ENCODE data around the gene UBALD1.

DNA sequence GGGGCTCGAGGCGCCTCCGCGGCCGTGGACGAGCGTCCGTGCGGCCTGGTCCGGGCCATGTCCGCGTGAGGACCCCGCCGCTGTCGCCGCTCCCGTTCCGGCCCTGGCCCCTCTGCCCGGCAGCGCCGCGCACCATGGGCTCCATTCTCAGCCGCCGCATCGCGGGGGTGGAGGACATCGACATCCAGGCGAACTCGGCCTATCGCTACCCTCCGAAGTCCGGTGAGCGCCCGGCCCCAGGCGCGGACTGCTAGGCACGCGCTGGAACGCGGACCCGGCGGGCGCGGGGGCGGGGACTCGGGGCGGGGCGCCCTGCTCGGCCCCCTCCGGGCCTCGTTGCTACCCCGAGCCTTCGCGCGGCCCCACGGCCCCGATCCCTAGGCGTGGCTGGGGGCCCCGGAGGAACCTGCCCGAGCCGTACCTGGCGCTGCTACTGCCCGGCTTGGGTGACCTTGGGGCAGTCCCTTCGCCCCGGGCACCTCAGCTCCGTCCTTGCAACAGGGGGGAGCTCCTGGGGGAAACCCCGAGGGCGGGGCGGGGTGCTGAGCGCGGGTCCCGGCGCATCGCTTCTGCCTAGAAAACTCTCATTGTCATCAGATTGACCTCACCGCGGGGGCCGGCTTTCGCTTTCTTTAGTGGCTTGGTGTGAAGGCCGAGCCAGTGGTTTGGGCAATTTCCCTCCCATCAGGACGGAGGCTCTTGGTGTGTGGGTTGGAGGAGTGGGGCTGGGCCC, 10.3 kb upstream of the UBALD1 start:
- TF ChIP-seq POLR2AphosphoS5 (IDR thresholded peaks at IDR 0.05; ENCODE audit: low read depth, low read length) (peak; percentile 46), SIN3A (IDR thresholded peaks at IDR 0.05; ENCODE audit: borderline replicate concordance, insufficient read depth, low read length) (peak; percentile 14; the same call in 1 of the 2 replicates), TAF1 (IDR thresholded peaks at IDR 0.05; ENCODE audit: borderline replicate concordance, insufficient read depth, low read length) (0 out of 2 replicates have a peak, but pooled peaks have one; percentile 8), FOXP2 (optimal IDR thresholded peaks at IDR 0.05; ENCODE audit: borderline replicate concordance, extremely low read depth, extremely low read length, insufficient read depth) (peak; percentile 65)
- TF ChIP-seq, protein P1, sequence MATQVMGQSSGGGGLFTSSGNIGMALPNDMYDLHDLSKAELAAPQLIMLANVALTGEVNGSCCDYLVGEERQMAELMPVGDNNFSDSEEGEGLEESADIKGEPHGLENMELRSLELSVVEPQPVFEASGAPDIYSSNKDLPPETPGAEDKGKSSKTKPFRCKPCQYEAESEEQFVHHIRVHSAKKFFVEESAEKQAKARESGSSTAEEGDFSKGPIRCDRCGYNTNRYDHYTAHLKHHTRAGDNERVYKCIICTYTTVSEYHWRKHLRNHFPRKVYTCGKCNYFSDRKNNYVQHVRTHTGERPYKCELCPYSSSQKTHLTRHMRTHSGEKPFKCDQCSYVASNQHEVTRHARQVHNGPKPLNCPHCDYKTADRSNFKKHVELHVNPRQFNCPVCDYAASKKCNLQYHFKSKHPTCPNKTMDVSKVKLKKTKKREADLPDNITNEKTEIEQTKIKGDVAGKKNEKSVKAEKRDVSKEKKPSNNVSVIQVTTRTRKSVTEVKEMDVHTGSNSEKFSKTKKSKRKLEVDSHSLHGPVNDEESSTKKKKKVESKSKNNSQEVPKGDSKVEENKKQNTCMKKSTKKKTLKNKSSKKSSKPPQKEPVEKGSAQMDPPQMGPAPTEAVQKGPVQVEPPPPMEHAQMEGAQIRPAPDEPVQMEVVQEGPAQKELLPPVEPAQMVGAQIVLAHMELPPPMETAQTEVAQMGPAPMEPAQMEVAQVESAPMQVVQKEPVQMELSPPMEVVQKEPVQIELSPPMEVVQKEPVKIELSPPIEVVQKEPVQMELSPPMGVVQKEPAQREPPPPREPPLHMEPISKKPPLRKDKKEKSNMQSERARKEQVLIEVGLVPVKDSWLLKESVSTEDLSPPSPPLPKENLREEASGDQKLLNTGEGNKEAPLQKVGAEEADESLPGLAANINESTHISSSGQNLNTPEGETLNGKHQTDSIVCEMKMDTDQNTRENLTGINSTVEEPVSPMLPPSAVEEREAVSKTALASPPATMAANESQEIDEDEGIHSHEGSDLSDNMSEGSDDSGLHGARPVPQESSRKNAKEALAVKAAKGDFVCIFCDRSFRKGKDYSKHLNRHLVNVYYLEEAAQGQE (IDR thresholded peaks at IDR 0.05; ENCODE audit: insufficient read depth in 1 of 2, low read depth in 2 of 2, low read length in 2 of 2) = no peak

Data from PFSK-1 (cell line).